ENCODE results near the gene RPS6KA1. TPM values are rescaled to one million over a fixed set of nuclear protein-coding genes. Genes with fewer than 3 reads are reported as not detected.

RPS6KA1 gene
- total RNA-seq, result 100 to 1,000 TPM in 3 of 5 donors, 10 to 100 TPM in 2; 85.8 to 123 (median 101) TPM
- total RNA-seq (2013), result 114 TPM
- total RNA-seq, result 25.0 to 215 (median 97.8) reads per million in 29 experiments

DNA sequence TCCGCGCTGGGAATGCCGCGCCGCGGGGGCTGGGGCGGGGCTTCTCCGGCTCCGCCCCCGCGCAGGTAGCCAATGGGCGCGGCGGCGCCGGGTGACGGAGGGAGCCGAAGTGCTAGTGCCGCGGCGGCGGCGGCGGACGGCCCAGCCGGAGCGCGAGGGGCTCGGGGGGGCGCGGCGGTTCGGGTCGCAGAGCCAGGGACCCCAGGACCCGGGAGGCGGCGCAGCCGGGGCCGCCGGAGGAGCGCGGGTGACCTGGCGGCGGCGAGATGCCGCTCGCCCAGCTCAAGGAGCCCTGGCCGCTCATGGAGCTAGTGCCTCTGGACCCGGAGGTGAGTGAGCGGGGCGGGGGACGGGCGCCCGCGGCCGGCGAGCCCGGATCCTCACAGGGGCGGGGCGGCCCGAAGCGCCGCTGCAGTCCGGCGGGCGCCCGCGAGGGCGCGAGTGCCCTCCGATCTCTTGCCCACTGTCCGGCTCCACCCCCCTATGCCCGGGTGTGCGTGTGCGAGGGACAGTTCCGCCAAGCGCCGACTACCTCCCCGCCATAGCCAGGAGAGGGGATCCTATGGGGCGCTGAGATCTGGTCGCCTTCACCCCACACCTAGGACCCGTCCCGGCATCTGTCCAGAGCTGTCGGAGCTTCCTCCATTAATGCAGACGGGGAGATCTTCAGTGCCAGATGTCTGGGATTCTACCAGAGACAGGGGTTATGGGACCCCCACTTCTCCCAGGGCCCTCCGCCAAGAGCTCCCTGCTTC lies at the start of gene RPS6KA1:
RPS6KA1 (plus strand) TSS at position 107 of the 755 bp plus-strand sequence; CDS start at position 267, 160 bp downstream.
- H3K9me3 ChIP-seq, result no peaks in the 10 kb centered on the region
- H3K4me1 ChIP-seq (ENCODE audit: control insufficient read depth in 1 of 2, extremely low read depth in 1 of 2, insufficient read depth in 2 of 2, low read length in 2 of 2), result peaks cover 10 to 39% of the 10 kb centered on the region in 2 experiments
- H3K36me3 Mint-ChIP-seq, result no peaks in the 10 kb centered on the region
- no peaks in the 10 kb centered on the region for H3K36me3 ChIP-seq (ENCODE audit: control insufficient read depth in 2 of 2, extremely low read depth in 1 of 2, insufficient read depth in 1 of 2, low read length in 1 of 2)
- H3K27me3 ChIP-seq (replicated peaks in 1 of 2; ENCODE audit: control insufficient read depth in 2 of 2, extremely low read depth in 1 of 2, insufficient read depth in 2 of 2, low read length in 1 of 2), result peaks cover 0 to 3% of the 10 kb centered on the region in 2 experiments
- H3K27ac Mint-ChIP-seq, result peak within 1 kb of the TSS; percentile 70 to 81
- peak within 1 kb of the TSS; percentile 18 for H3K27ac ChIP-seq (ENCODE audit: low read length)
- H3K4me3 Mint-ChIP-seq, result peak within 1 kb of the TSS; percentile 85 to 90 (median 89)
- peaks cover 0 to 2% of the 10 kb centered on the region in 2 donors for H3K27me3 Mint-ChIP-seq
- no peaks in the 10 kb centered on the region for H3K9me3 Mint-ChIP-seq
- ATAC-seq (replicated peaks in 1 of 4) (peak; percentile 93 to 96 (median 94)), DNase-seq (peak in 32 of 35 experiments; percentile 19 to 80 (median 42))
- 3% methylated on average over 85 of the region's 86 CpGs for WGBS (ENCODE audit: insufficient coverage)
- POLR2A ChIA-PET, result no interaction called here
- peak within 1 kb of the TSS; percentile 69 to 71 for H3K4me3 ChIP-seq (ENCODE audit: control insufficient read depth in 1 of 2, extremely low read depth in 1 of 2, low read length in 1 of 2)
- peaks cover 28 to 36% (median 29%) of the 10 kb centered on the region in 3 donors for H3K4me1 Mint-ChIP-seq
- CTCF ChIA-PET, result interaction anchor here (0.5 to 1.1 kb wide), 4 partner anchors 9 to 358 kb away, joined by 3 to 7 read pairs (median 3); no protein-coding TSS in a partner anchor

DNA sequence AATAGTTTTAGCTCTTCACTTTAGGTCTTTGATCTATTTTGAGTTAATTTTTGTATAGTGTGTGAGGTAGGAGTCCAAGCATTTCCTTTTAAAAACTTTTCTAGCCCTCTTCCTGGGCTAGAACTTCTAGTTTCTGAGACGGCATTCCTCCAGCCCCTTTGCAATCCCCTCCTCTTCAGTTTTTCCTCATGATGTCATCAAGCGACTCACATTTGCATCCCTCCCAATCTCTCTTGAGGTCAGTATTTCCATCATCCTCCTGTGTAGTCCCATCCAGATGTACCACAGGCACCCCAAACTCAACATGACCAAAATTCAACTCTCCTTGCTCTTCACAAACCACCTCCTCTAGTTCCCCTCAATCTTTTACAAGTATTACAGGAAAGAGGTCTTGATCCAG lies 46.6 kb upstream of the RPS6KA1 start:
- H3K4me3 Mint-ChIP-seq, result no peak overlapping the region
- Histone ChIP-seq H3K9me3 (no peaks in the 10 kb centered on the region), H3K4me1 (ENCODE audit: control insufficient read depth in 1 of 2, extremely low read depth in 1 of 2, insufficient read depth in 2 of 2, low read length in 2 of 2) (no peaks in the 10 kb centered on the region), H3K27me3 (replicated peaks in 1 of 2; ENCODE audit: control insufficient read depth in 2 of 2, extremely low read depth in 1 of 2, insufficient read depth in 2 of 2, low read length in 1 of 2) (no peaks in the 10 kb centered on the region), H3K4me3 (ENCODE audit: control insufficient read depth in 1 of 2, extremely low read depth in 1 of 2, low read length in 1 of 2) (no peak overlapping the region), H3K36me3 (ENCODE audit: control insufficient read depth in 2 of 2, extremely low read depth in 1 of 2, insufficient read depth in 1 of 2, low read length in 1 of 2) (peaks cover 0 to 5% of the 10 kb centered on the region in 2 donors), H3K27ac (ENCODE audit: low read length) (no peak overlapping the region)
- ATAC-seq (replicated peaks in 1 of 4) (no peak), DNase-seq (no peak)
- POLR2A ChIA-PET, result no interaction called here
- H3K36me3 Mint-ChIP-seq, result peaks cover 5% of the 10 kb centered on the region
- CTCF ChIA-PET, result interaction anchor here in 1 of 2 donors (0.5 kb wide), 1 partner anchor 200 kb away, joined by 4 read pairs; no protein-coding TSS in a partner anchor
- WGBS (ENCODE audit: insufficient coverage), result 89% methylated on average over 2 of the region's 2 CpGs
- H3K27me3 Mint-ChIP-seq, result no peaks in the 10 kb centered on the region
- peaks cover 0 to 9% (median 8%) of the 10 kb centered on the region in 3 donors for H3K4me1 Mint-ChIP-seq
- no peaks in the 10 kb centered on the region for H3K9me3 Mint-ChIP-seq
- peak overlapping the region; percentile 36 to 65 for H3K27ac Mint-ChIP-seq

DNA sequence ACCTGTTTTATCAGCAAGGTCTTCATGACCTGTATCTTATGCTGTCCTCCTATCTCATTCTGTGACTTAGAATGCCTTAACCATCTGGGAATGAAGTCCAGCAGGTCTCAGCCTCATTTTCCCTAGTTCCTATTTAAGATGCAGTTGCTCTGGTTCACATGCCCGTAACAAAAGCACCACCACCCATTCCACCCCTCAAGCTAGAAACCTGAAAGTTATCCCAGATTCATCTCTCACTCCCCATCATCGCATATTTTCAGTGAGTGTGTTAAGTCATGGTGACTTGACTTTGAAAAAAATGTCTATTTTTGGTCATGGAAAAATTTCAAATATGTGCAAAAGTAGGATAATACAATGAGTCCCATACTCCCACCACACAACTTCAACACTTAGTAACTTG lies 45.6 kb upstream of the RPS6KA1 start:
- Mint-ChIP-seq H3K27ac (peak overlapping the region; percentile 13 to 34), H3K27me3 (no peaks in the 10 kb centered on the region), H3K9me3 (no peaks in the 10 kb centered on the region), H3K4me3 (no peak overlapping the region), H3K4me1 (peaks cover 0 to 8% (median 5%) of the 10 kb centered on the region in 3 donors), H3K36me3 (peaks cover under 1% of the 10 kb centered on the region)
- Histone ChIP-seq H3K4me1 (ENCODE audit: control insufficient read depth in 1 of 2, extremely low read depth in 1 of 2, insufficient read depth in 2 of 2, low read length in 2 of 2) (no peaks in the 10 kb centered on the region), H3K27me3 (replicated peaks in 1 of 2; ENCODE audit: control insufficient read depth in 2 of 2, extremely low read depth in 1 of 2, insufficient read depth in 2 of 2, low read length in 1 of 2) (no peaks in the 10 kb centered on the region), H3K4me3 (ENCODE audit: control insufficient read depth in 1 of 2, extremely low read depth in 1 of 2, low read length in 1 of 2) (no peak overlapping the region), H3K36me3 (ENCODE audit: control insufficient read depth in 2 of 2, extremely low read depth in 1 of 2, insufficient read depth in 1 of 2, low read length in 1 of 2) (peaks cover 0 to 3% of the 10 kb centered on the region in 2 donors), H3K27ac (ENCODE audit: low read length) (no peak overlapping the region), H3K9me3 (no peaks in the 10 kb centered on the region)
- CTCF ChIA-PET, result no interaction called here
- POLR2A ChIA-PET, result no interaction called here
- DNase-seq (no peak), ATAC-seq (replicated peaks in 1 of 4) (no peak)
- WGBS (ENCODE audit: insufficient coverage), result no CpG with 5 or more reads among the region's 2 CpGs

DNA sequence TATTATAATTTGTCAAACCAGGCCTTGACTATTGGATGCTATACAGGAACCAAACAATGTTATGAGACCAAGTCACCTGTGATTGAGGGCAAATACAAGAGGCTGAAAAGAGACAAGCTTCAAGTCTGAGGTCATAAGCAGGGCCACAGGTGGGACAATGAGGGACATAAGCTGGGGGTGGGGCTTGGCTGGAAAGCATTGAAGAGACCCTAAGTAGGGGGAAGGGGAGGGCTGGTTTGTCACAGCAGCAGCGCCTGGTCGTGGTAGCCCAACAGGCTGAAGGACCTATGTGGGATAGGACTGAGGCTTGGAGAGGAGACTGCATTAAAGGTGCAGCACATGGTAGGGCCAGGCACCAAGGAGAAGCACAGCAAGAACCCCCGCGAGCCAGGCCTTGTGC lies 39.4 kb upstream of the RPS6KA1 start:
- ATAC-seq (replicated peaks in 1 of 4) (no peak), DNase-seq (no peak)
- H3K27me3 Mint-ChIP-seq, result no peaks in the 10 kb centered on the region
- H3K9me3 Mint-ChIP-seq, result no peaks in the 10 kb centered on the region
- ChIA-PET CTCF (interaction anchor here (0.7 to 1.0 kb wide), 3 partner anchors 13 to 397 kb away, joined by 3 to 6 read pairs (median 3); no protein-coding TSS in a partner anchor), POLR2A (no interaction called here)
- H3K4me3 Mint-ChIP-seq, result no peak overlapping the region
- H3K4me1 Mint-ChIP-seq, result no peaks in the 10 kb centered on the region
- H3K27ac Mint-ChIP-seq, result no peak overlapping the region
- Histone ChIP-seq H3K4me3 (ENCODE audit: control insufficient read depth in 1 of 2, extremely low read depth in 1 of 2, low read length in 1 of 2) (no peak overlapping the region), H3K27me3 (replicated peaks in 1 of 2; ENCODE audit: control insufficient read depth in 2 of 2, extremely low read depth in 1 of 2, insufficient read depth in 2 of 2, low read length in 1 of 2) (no peaks in the 10 kb centered on the region), H3K9me3 (no peaks in the 10 kb centered on the region), H3K36me3 (ENCODE audit: control insufficient read depth in 2 of 2, extremely low read depth in 1 of 2, insufficient read depth in 1 of 2, low read length in 1 of 2) (no peaks in the 10 kb centered on the region), H3K4me1 (ENCODE audit: control insufficient read depth in 1 of 2, extremely low read depth in 1 of 2, insufficient read depth in 2 of 2, low read length in 2 of 2) (no peaks in the 10 kb centered on the region), H3K27ac (ENCODE audit: low read length) (no peak overlapping the region)
- WGBS (ENCODE audit: insufficient coverage), result 83% methylated on average over 1 of the region's 4 CpGs
- H3K36me3 Mint-ChIP-seq, result no peaks in the 10 kb centered on the region

DNA sequence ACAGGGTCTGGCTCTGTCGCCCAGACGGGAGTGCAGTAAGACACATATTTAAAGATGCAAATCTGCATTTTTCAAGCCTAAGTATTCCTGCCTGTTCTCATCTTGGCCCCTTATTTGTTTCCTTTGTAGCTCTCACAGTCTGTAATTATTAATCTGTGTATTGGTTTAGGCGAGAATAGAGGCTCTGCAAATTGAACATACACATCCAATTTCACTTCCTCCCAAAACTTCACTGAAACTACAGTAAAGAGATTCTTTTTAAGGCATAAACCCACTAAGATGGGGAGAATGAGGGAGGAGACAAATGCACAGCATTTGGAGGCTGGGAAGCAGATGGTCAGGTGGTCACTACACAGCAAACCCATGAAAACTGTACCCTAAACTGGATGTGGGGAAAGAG lies 36.3 kb upstream of the RPS6KA1 start:
- no peaks in the 10 kb centered on the region for H3K4me1 Mint-ChIP-seq
- ChIA-PET CTCF (no interaction called here), POLR2A (no interaction called here)
- H3K27me3 Mint-ChIP-seq, result no peaks in the 10 kb centered on the region
- H3K4me3 ChIP-seq (ENCODE audit: control insufficient read depth in 1 of 2, extremely low read depth in 1 of 2, low read length in 1 of 2), result no peak overlapping the region
- no peaks in the 10 kb centered on the region for H3K36me3 Mint-ChIP-seq
- ATAC-seq (replicated peaks in 1 of 4), result no peak
- no peak overlapping the region for H3K4me3 Mint-ChIP-seq
- WGBS (ENCODE audit: insufficient coverage), result no CpG with 5 or more reads among the region's 3 CpGs
- no peaks in the 10 kb centered on the region for H3K36me3 ChIP-seq (ENCODE audit: control insufficient read depth in 2 of 2, extremely low read depth in 1 of 2, insufficient read depth in 1 of 2, low read length in 1 of 2)
- no peak for DNase-seq
- H3K27ac Mint-ChIP-seq, result no peak overlapping the region
- no peaks in the 10 kb centered on the region for H3K4me1 ChIP-seq (ENCODE audit: control insufficient read depth in 1 of 2, extremely low read depth in 1 of 2, insufficient read depth in 2 of 2, low read length in 2 of 2)
- H3K27me3 ChIP-seq (replicated peaks in 1 of 2; ENCODE audit: control insufficient read depth in 2 of 2, extremely low read depth in 1 of 2, insufficient read depth in 2 of 2, low read length in 1 of 2), result no peaks in the 10 kb centered on the region
- no peak overlapping the region for H3K27ac ChIP-seq (ENCODE audit: low read length)
- H3K9me3 Mint-ChIP-seq, result no peaks in the 10 kb centered on the region
- no peaks in the 10 kb centered on the region for H3K9me3 ChIP-seq

DNA sequence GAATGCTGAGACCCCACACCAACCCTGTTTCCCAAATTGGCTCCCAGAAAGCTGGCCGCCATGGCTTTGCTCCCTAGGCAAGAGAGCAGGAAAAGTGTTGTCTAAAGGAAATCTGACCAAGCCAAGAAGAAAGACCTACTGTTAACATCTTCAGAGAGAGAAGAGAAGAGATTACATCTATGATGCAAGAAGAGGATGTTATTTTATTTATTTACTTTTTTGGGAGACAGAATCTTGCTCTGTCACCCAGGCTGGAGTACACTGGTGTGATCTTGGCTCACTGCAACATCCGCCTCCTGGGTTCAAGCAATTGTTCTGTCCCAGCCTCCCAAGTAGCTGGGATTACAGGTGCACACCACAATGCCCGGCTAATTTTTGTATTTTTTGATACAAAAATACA lies 35.6 kb upstream of the RPS6KA1 start:
- Mint-ChIP-seq H3K9me3 (no peaks in the 10 kb centered on the region), H3K27ac (no peak overlapping the region), H3K4me3 (no peak overlapping the region), H3K27me3 (no peaks in the 10 kb centered on the region), H3K4me1 (peaks cover 0 to 2% (median 2%) of the 10 kb centered on the region in 3 donors), H3K36me3 (no peaks in the 10 kb centered on the region)
- WGBS (ENCODE audit: insufficient coverage), result 90% methylated on average over 2 of the region's 3 CpGs
- no peak for ATAC-seq (replicated peaks in 1 of 4)
- POLR2A ChIA-PET, result interaction anchor here in 1 of 2 donors (0.6 kb wide), 1 partner anchor 237 kb away, joined by 3 read pairs; no protein-coding TSS in a partner anchor
- H3K9me3 ChIP-seq, result no peaks in the 10 kb centered on the region
- H3K4me3 ChIP-seq (ENCODE audit: control insufficient read depth in 1 of 2, extremely low read depth in 1 of 2, low read length in 1 of 2), result no peak overlapping the region
- no peak for DNase-seq
- CTCF ChIA-PET, result no interaction called here
- H3K27me3 ChIP-seq (replicated peaks in 1 of 2; ENCODE audit: control insufficient read depth in 2 of 2, extremely low read depth in 1 of 2, insufficient read depth in 2 of 2, low read length in 1 of 2), result no peaks in the 10 kb centered on the region
- H3K27ac ChIP-seq (ENCODE audit: low read length), result no peak overlapping the region
- no peaks in the 10 kb centered on the region for H3K4me1 ChIP-seq (ENCODE audit: control insufficient read depth in 1 of 2, extremely low read depth in 1 of 2, insufficient read depth in 2 of 2, low read length in 2 of 2)
- no peaks in the 10 kb centered on the region for H3K36me3 ChIP-seq (ENCODE audit: control insufficient read depth in 2 of 2, extremely low read depth in 1 of 2, insufficient read depth in 1 of 2, low read length in 1 of 2)

Data from T-cell (primary cell).